ENCODE results near the gene ALG3. TPM values are rescaled to one million over a fixed set of nuclear protein-coding genes. Genes with fewer than 3 reads are reported as not detected.

ALG3 gene
- total RNA-seq, 1 experiment from 2014 or later: 62.2 TPM

DNA sequence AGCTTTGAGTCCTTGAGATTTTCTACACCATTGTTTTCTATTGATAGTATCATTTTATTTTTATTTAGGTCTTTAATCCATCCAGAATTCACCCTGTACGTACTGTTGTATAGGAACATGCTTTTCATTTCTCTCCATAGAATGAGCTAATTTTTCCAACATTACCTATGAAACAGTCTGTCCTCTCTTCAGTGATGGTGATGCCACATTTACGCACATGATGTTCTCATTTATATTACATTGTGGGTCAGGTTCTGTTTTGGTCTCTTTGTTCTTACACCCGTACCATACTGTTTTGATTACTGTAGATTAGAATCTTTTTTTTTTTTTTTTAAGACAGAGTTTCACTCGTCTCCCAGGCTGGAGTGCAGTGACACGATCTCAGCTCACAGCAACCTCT lies 37.0 kb downstream of the ALG3 start:
- Mint-ChIP-seq H3K27me3 (ENCODE audit: low read depth) (peaks cover 6% of the 10 kb centered on the region), H3K36me3 (ENCODE audit: insufficient read depth in 1 of 3, low read depth in 3 of 3) (no peaks in the 10 kb centered on the region), H3K4me3 (no peak overlapping the region), H3K27ac (no peak overlapping the region), H3K4me1 (no peaks in the 10 kb centered on the region), H3K9me3 (no peaks in the 10 kb centered on the region)
- no peak overlapping the region for H3K27ac ChIP-seq (ENCODE audit: insufficient read length, low read depth, low read length)
- H2BK120ac ChIP-seq (ENCODE audit: low read depth, low read length, poor library complexity, severe bottlenecking): no peak overlapping the region
- no peak overlapping the region for H4K5ac ChIP-seq (ENCODE audit: insufficient read length, low read depth, low read length)
- no peak overlapping the region for H2AK5ac ChIP-seq (ENCODE audit: insufficient read length, low read length)
- no peaks in the 10 kb centered on the region for H3K9me3 ChIP-seq (ENCODE audit: control insufficient read depth, low read depth, low read length)
- DNase-seq: no peak
- no peak overlapping the region for H3K18ac ChIP-seq (ENCODE audit: insufficient read length, low read depth, low read length)
- H2AFZ ChIP-seq (ENCODE audit: low read length): no peak overlapping the region
- H4K8ac ChIP-seq (replicated peaks; ENCODE audit: insufficient read length, low read depth, low read length): no peak overlapping the region
- H3K79me2 ChIP-seq (ENCODE audit: insufficient read depth, low read length): no peaks in the 10 kb centered on the region
- H3K4ac ChIP-seq (ENCODE audit: low read depth, low read length): no peak overlapping the region
- H3K9ac ChIP-seq (ENCODE audit: extremely low read depth, insufficient read length, low read length): no peak overlapping the region
- no peak overlapping the region for H2BK5ac ChIP-seq (ENCODE audit: insufficient read length, low read length)
- H2BK20ac ChIP-seq (ENCODE audit: low read depth, low read length, poor library complexity, severe bottlenecking): no peak overlapping the region
- no peak overlapping the region for H2BK12ac ChIP-seq (ENCODE audit: insufficient read length, low read depth, low read length)
- no peak overlapping the region for H3T11ph ChIP-seq (ENCODE audit: low read length)
- H3K56ac ChIP-seq (ENCODE audit: insufficient read length, low read depth, low read length): no peak overlapping the region
- H3K79me1 ChIP-seq (ENCODE audit: insufficient read depth, low read depth, low read length, poor library complexity, severe bottlenecking): no peaks in the 10 kb centered on the region
- WGBS (ENCODE audit: extremely low coverage, insufficient read length, low lambda C conversion rate): no CpG with 5 or more reads among the region's 5 CpGs
- H3K27me3 ChIP-seq (ENCODE audit: insufficient read depth, low read length): no peaks in the 10 kb centered on the region
- H4K91ac ChIP-seq (ENCODE audit: insufficient read length, low read depth, low read length): no peak overlapping the region
- H3K4me2 ChIP-seq (ENCODE audit: insufficient read depth, insufficient read length, low read length): no peak overlapping the region
- H3K23ac ChIP-seq (ENCODE audit: insufficient read length, low read depth, low read length): no peak overlapping the region
- H4K20me1 ChIP-seq (ENCODE audit: control insufficient read depth, insufficient read depth, insufficient read length): no peaks in the 10 kb centered on the region
- H3K4me1 ChIP-seq (ENCODE audit: insufficient read depth, low read length): no peaks in the 10 kb centered on the region
- H2BK15ac ChIP-seq (ENCODE audit: low read depth, low read length): no peak overlapping the region
- no peak overlapping the region for H3K14ac ChIP-seq (ENCODE audit: insufficient read depth, low read length)
- TF ChIP-seq, protein P1, sequence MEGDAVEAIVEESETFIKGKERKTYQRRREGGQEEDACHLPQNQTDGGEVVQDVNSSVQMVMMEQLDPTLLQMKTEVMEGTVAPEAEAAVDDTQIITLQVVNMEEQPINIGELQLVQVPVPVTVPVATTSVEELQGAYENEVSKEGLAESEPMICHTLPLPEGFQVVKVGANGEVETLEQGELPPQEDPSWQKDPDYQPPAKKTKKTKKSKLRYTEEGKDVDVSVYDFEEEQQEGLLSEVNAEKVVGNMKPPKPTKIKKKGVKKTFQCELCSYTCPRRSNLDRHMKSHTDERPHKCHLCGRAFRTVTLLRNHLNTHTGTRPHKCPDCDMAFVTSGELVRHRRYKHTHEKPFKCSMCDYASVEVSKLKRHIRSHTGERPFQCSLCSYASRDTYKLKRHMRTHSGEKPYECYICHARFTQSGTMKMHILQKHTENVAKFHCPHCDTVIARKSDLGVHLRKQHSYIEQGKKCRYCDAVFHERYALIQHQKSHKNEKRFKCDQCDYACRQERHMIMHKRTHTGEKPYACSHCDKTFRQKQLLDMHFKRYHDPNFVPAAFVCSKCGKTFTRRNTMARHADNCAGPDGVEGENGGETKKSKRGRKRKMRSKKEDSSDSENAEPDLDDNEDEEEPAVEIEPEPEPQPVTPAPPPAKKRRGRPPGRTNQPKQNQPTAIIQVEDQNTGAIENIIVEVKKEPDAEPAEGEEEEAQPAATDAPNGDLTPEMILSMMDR (conservative IDR thresholded peaks at IDR 0.05): no peak
- no peaks in the 10 kb centered on the region for H3K23me2 ChIP-seq (ENCODE audit: insufficient read length, low read depth, low read length, poor library complexity, severe bottlenecking)
